ENCODE data around the gene POLR3GL. TPM values are rescaled to one million over a fixed set of nuclear protein-coding genes. Genes with fewer than 3 reads are reported as not detected.
A peak's percentile ranks its signal among the peaks of the same experiment; 100 is the strongest.

POLR3GL gene
- total RNA-seq, 1 experiment from 2014 or later: 22.8 TPM

- Histone ChIP-seq H3K27me3 (replicated peaks) (no peaks in the 10 kb centered on the region), H3K36me3 (no peaks in the 10 kb centered on the region), H3K4me1 (replicated peaks) (peaks cover 45% of the 10 kb centered on the region), H3K4me3 (no peak overlapping the region), H3K9me3 (replicated peaks) (no peaks in the 10 kb centered on the region), H3K27ac (peak overlapping the region; percentile 74; the same call in 1 of the 2 replicates)
- DNase-seq (ENCODE audit: low read depth in 1 of 2, low spot score in 2 of 2): no peak
These were observed 19.7 kb downstream of the POLR3GL start for GRCh38 chr1:145983960-145984830.

- H3K27me3 ChIP-seq (replicated peaks): no peaks in the 10 kb centered on the region
- H3K27ac ChIP-seq: peak overlapping the region; percentile 74
- H3K36me3 ChIP-seq: no peaks in the 10 kb centered on the region
- H3K4me3 ChIP-seq: no peak overlapping the region
- no peak for DNase-seq (ENCODE audit: low read depth in 1 of 2, low spot score in 2 of 2)
- H3K4me1 ChIP-seq (replicated peaks): peaks cover 38% of the 10 kb centered on the region
- H3K9me3 ChIP-seq (replicated peaks): no peaks in the 10 kb centered on the region
These were observed 20.6 kb downstream of the POLR3GL start for GRCh38 chr1:145985129-145985501.

DNA sequence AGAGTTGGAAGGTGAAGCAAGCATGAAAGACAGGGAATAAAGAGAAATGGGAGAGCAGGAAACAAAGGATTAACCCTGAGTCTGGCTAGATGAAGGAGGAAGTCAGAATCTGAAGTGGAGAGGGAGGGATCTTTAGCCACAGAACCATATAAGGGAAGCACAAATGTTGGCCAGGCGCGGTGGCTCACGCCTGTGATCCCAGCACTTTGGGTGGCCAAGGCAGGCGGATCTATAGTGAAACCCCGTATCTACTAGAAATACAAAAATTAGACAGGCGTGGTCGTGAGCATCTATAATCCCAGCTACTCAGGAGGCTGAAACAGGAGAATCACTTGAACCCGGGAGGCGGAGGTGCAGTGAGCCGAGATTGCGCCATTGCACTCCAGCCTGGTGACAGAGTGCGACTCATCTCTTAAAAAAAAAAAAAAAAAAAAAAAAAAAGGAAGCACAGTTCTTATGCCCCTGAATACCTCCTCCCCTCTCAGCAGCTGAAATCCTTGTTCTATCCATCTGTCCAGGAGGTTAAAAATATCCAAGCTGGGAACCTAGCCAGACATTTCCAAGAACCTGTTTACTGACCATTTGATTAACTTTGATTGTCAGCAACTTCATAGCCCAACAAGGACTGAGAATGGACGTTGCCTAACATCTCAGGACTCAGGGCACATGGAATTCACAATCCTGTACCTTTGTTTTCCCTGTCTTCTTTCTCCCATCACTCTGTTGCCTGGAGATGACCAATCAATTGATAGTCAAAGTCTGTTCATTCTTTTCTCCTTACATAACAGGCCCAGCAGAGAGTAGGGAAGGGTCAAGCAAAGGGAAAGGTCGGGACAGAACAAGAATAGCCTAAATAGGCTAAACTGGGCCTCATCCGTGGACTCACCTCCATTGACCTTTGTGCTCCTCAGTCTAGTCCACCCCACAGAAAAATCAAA, 21.3 kb downstream of the POLR3GL start:
- peak; percentile 80 to 88 for DNase-seq (ENCODE audit: low read depth in 1 of 2, low spot score in 2 of 2)
- no peak overlapping the region for H3K4me3 ChIP-seq
- H3K27me3 ChIP-seq (replicated peaks): no peaks in the 10 kb centered on the region
- H3K9me3 ChIP-seq (replicated peaks): no peaks in the 10 kb centered on the region
- peak overlapping the region; percentile 74 for H3K27ac ChIP-seq
- peaks cover 32% of the 10 kb centered on the region for H3K4me1 ChIP-seq (replicated peaks)
- no peaks in the 10 kb centered on the region for H3K36me3 ChIP-seq

GRCh38 chr1:145986551-145986950, 22.1 kb downstream of the POLR3GL start:
- Histone ChIP-seq H3K27ac (peak overlapping the region; percentile 74), H3K27me3 (replicated peaks) (no peaks in the 10 kb centered on the region), H3K4me1 (replicated peaks) (peaks cover 30% of the 10 kb centered on the region)

DNA sequence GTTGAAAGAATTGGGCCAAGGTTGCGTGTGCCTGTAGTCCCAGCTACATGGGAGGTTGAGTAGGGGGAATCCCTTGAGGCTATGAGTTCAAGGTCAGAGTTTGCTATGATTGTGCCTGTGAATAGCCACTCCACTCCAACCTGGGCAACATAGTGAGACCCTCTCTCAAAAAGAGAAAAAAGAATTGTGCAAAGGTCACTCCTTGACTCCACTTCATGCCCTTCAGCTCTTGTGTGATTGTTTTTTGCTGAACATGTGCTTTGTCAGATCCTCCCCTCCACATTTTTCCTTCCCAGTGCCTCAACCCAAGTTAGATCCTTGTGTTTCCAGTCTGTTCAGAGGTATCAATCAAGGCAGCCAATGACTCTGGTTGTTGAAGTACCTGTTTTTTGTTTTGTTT, 23.4 kb downstream of the POLR3GL start:
- Histone ChIP-seq H3K4me1 (replicated peaks) (peaks cover 42% of the 10 kb centered on the region), H3K36me3 (peaks cover 7% of the 10 kb centered on the region), H3K4me3 (no peak overlapping the region), H3K27ac (no peak overlapping the region), H3K27me3 (replicated peaks) (no peaks in the 10 kb centered on the region), H3K9me3 (replicated peaks) (no peaks in the 10 kb centered on the region)
- DNase-seq (ENCODE audit: low read depth in 1 of 2, low spot score in 2 of 2): no peak

More at GRCh38 chr1:145986551-145986950, 22.1 kb downstream of the POLR3GL start:
- Histone ChIP-seq H3K36me3 (no peaks in the 10 kb centered on the region), H3K9me3 (replicated peaks) (no peaks in the 10 kb centered on the region), H3K4me3 (no peak overlapping the region)
- DNase-seq (ENCODE audit: low read depth in 1 of 2, low spot score in 2 of 2): no peak

GRCh38 chr1:145988773-145989172, 24.3 kb downstream of the POLR3GL start:
- Histone ChIP-seq H3K4me3 (no peak overlapping the region), H3K4me1 (replicated peaks) (peaks cover 46% of the 10 kb centered on the region)
- DNase-seq (ENCODE audit: low read depth in 1 of 2, low spot score in 2 of 2): no peak

DNA sequence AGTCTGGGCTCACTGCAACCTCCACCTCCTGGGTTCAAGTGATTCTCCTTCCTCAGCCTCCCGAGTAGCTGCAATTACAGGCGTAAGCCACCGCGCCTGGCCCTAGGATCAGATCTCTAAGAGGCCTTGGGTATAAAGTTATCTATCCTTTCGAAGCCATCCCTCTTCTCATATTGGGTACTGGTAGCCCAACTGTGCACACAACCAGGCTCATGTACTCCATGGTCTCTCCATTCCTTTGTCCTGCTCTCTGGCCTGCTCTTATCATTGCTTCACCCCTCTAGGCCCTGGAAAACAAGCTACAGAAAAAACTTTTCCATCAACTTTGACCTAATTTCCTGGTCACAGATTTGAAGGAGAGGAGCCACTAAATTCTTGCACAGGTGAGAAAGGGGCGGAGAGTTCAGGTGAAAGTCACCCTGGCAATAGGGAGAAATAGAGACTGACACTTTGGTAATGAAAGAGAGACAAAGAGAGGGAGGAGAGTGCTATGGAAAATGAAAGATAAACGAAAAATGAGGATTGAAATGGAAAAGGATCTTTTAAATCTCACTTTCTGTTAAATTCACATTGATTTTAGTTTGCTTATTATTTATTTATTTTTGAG, 25.9 kb downstream of the POLR3GL start:
- no peak overlapping the region for H3K27ac ChIP-seq
- peaks cover 48% of the 10 kb centered on the region for H3K4me1 ChIP-seq (replicated peaks)
- peaks cover 31% of the 10 kb centered on the region for H3K36me3 ChIP-seq
- DNase-seq (ENCODE audit: low read depth in 1 of 2, low spot score in 2 of 2): no peak
- H3K4me3 ChIP-seq: no peak overlapping the region
- H3K9me3 ChIP-seq (replicated peaks): no peaks in the 10 kb centered on the region
- no peaks in the 10 kb centered on the region for H3K27me3 ChIP-seq (replicated peaks)

More at GRCh38 chr1:145988773-145989172, 24.3 kb downstream of the POLR3GL start:
- Histone ChIP-seq H3K27ac (no peak overlapping the region), H3K36me3 (peaks cover 15% of the 10 kb centered on the region), H3K27me3 (replicated peaks) (no peaks in the 10 kb centered on the region), H3K9me3 (replicated peaks) (no peaks in the 10 kb centered on the region)

DNA sequence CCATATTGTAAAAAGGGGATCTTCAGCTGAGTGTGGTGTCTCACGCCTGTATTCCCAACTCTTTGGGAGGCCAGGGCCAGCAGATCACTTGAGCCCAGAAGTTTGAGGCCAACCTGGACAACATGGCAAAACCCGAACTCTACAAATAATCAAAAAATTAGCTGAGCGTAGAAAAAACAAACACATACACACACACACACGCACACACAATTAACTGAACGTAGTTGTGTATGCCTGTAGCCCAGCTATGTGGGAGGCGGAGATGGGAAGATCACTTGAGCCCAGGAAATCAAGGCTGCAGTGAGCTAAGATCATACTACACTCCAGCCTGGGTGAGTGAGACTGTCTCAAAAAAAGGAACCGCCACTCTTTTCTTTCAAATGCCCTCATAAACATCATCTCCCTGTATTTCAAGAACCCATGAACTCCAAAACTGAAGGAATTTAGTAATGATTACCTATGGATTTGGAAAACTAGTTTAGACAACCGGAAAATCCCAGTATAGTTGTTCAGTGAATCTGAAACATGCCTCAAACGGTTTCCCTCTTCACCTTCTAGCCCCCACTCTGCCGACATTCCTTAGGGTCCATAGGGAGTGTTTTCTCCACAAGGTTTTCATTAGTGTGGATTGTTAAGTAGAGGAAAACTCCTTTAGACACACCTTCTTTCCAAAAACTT, 27.4 kb downstream of the POLR3GL start:
- no peaks in the 10 kb centered on the region for H3K27me3 ChIP-seq (replicated peaks)
- peak in 1 of 2 experiments; percentile 20 for DNase-seq (ENCODE audit: low read depth in 1 of 2, low spot score in 2 of 2)
- H3K36me3 ChIP-seq: peaks cover 32% of the 10 kb centered on the region
- H3K4me1 ChIP-seq (replicated peaks): peaks cover 36% of the 10 kb centered on the region
- no peak overlapping the region for H3K4me3 ChIP-seq
- H3K27ac ChIP-seq: no peak overlapping the region
- no peaks in the 10 kb centered on the region for H3K9me3 ChIP-seq (replicated peaks)

- no peaks in the 10 kb centered on the region for H3K9me3 ChIP-seq (replicated peaks)
- H3K36me3 ChIP-seq: peaks cover 32% of the 10 kb centered on the region
- H3K27me3 ChIP-seq (replicated peaks): no peaks in the 10 kb centered on the region
- no peak overlapping the region for H3K27ac ChIP-seq
- H3K4me3 ChIP-seq: no peak overlapping the region
- peaks cover 41% of the 10 kb centered on the region for H3K4me1 ChIP-seq (replicated peaks)
- no peak for DNase-seq (ENCODE audit: low read depth in 1 of 2, low spot score in 2 of 2)
These were observed 28.0 kb downstream of the POLR3GL start for GRCh38 chr1:145992502-145992936.

GRCh38 chr1:145992958-145993617, 28.6 kb downstream of the POLR3GL start:
- H3K36me3 ChIP-seq: peaks cover 32% of the 10 kb centered on the region
- no peak overlapping the region for H3K27ac ChIP-seq
- no peaks in the 10 kb centered on the region for H3K9me3 ChIP-seq (replicated peaks)
- no peak overlapping the region for H3K4me3 ChIP-seq
- no peaks in the 10 kb centered on the region for H3K27me3 ChIP-seq (replicated peaks)
- DNase-seq (ENCODE audit: low read depth in 1 of 2, low spot score in 2 of 2): no peak
- H3K4me1 ChIP-seq (replicated peaks): peaks cover 41% of the 10 kb centered on the region

- Histone ChIP-seq H3K9me3 (replicated peaks) (no peaks in the 10 kb centered on the region), H3K4me1 (replicated peaks) (peaks cover 41% of the 10 kb centered on the region), H3K27me3 (replicated peaks) (no peaks in the 10 kb centered on the region), H3K27ac (no peak overlapping the region), H3K4me3 (no peak overlapping the region), H3K36me3 (peaks cover 32% of the 10 kb centered on the region)
- no peak for DNase-seq (ENCODE audit: low read depth in 1 of 2, low spot score in 2 of 2)
These were observed 29.3 kb downstream of the POLR3GL start for GRCh38 chr1:145993618-145994390.
